HCT116 (cell line): ENCODE data around the gene ZNF512. TPM values are rescaled to one million over a fixed set of nuclear protein-coding genes. Genes with fewer than 3 reads are reported as not detected.

Experiments
- ATAC-seq: fragments of 200-7000 bp; cut with Tn5 transposase; 2 replicates; pipeline ENCODE4 v1.9.1; 2020; ENCODE audit warnings: mild to moderate bottlenecking, moderate library complexity
- BruUV-seq: library from RNA; stranded (reverse); fragments of 400-500 nt; replicated peaks from 2 replicates; lab custom pipeline; 2021; lab: Mats Ljungman, UMichigan
- CTCF ChIA-PET: fragments of 300-600 bp; sonication (Branson Sonifier 250); formaldehyde crosslinking; loops from one replicate; lab custom pipeline; 2021; ENCODE audit warnings: antibody characterized with exemption; lab: Charles Lee
- POLR2A ChIA-PET: fragments of 300-600, 350-600 bp; sonication (Branson Sonifier 250); formaldehyde crosslinking; loops from one replicate; lab custom pipeline; 2021; ENCODE audit warnings: antibody characterized with exemption; lab: Charles Lee
- RAD21 ChIA-PET, 2 experiments: fragments of 300-600 bp; sonication (Branson Sonifier 250); formaldehyde crosslinking; loops; one replicate each; lab custom pipeline; 2023; ENCODE audit warnings: low total read pairs in 2 of 2; ENCODE audit not compliant: uncharacterized antibody in 2 of 2, unreplicated experiment in 2 of 2, low non-redundant PET in 1 of 2; lab: Charles Lee
- DNase-seq: peaks from one replicate; pipeline ENCODE4 v3.0.0-alpha.2; 2010; ENCODE audit warnings: low read depth, low spot score
- H2AFZ ChIP-seq: fragments of 200-600 bp; shearing (Covaris generic), sonication (generic); 2 replicates; pipeline ENCODE4 v1.6.1; 2017; ENCODE audit warnings: low read depth, mixed run types, mixed read lengths, antibody characterized with exemption, low read length; ENCODE audit not compliant: poor library complexity, severe bottlenecking
- H3K27ac ChIP-seq: 2 replicates; pipeline ENCODE4 v1.5.1; 2012; ENCODE audit warnings: low read depth, low read length
- H3K27me3 ChIP-seq: fragments of 200-600 bp; sonication (generic); 2 replicates; pipeline ENCODE4 v1.6.1; 2016; ENCODE audit warnings: mixed run types, low read length, mixed read lengths; ENCODE audit not compliant: insufficient read depth
- H3K36me3 ChIP-seq, 2 experiments: fragments of 200-500 bp in 1 of 2; fragments of 200-600 bp in 1 of 2; sonication (Bioruptor generic) in 1 of 2; sonication (generic) in 1 of 2; 2 replicates each; pipeline versions ENCODE4 v1.5.1 to v1.6.1; 2014 to 2016; ENCODE audit warnings: low read length in 2 of 2, inconsistent platforms in 1 of 2, mixed read lengths in 1 of 2, mixed run types in 1 of 2; ENCODE audit not compliant: insufficient read depth in 2 of 2, control insufficient read depth in 1 of 2
- H3K4me1 ChIP-seq, 2 experiments: fragments of 200-600 bp in 1 of 2; sonication (generic) in 1 of 2; 2 replicates each; pipeline versions ENCODE4 v1.5.1 to v1.6.1; 2012 to 2017; ENCODE audit warnings: low read length in 2 of 2, inconsistent platforms in 1 of 2, mild to moderate bottlenecking in 1 of 2, mixed read lengths in 1 of 2, mixed run types in 1 of 2, moderate library complexity in 1 of 2; ENCODE audit not compliant: insufficient read depth in 2 of 2, control insufficient read depth in 1 of 2
- H3K4me2 ChIP-seq: fragments of 200-600 bp; sonication (generic); 2 replicates; pipeline ENCODE4 v1.6.1; 2017; ENCODE audit warnings: mixed run types, low read length, mixed read lengths
- H3K4me3 ChIP-seq, 2 experiments: fragments of 200-600 bp in 1 of 2; sonication (generic) in 1 of 2; replicated peaks in 1 of 2; 2 replicates each; pipeline ENCODE4 v1.5.1; 2011 to 2016; ENCODE audit warnings: low read length in 2 of 2, control low read depth in 1 of 2, low read depth in 1 of 2, mild to moderate bottlenecking in 1 of 2, mixed read lengths in 1 of 2, mixed run types in 1 of 2
- H3K79me2 ChIP-seq: fragments of 200-600 bp; sonication (generic); 2 replicates; pipeline ENCODE4 v1.6.1; 2017; ENCODE audit warnings: mild to moderate bottlenecking, mixed run types, low read length, moderate library complexity, mixed read lengths; ENCODE audit not compliant: insufficient read depth
- H3K9ac ChIP-seq: fragments of 200-600 bp; sonication (generic); 2 replicates; pipeline ENCODE4 v1.6.1; 2016; ENCODE audit warnings: low read length, mixed read lengths
- H3K9me2 ChIP-seq: fragments of 200-600 bp; sonication (generic), shearing (Covaris generic); 2 replicates; pipeline ENCODE4 v1.6.1; 2017; ENCODE audit warnings: mixed run types, mild to moderate bottlenecking, moderate library complexity; ENCODE audit not compliant: insufficient read depth
- H3K9me3 ChIP-seq, 2 experiments: fragments of 200-500 bp in 1 of 2; fragments of 200-600 bp in 1 of 2; sonication (Bioruptor generic) in 1 of 2; sonication (generic) in 1 of 2; 2 replicates each; pipeline ENCODE4 v1.6.1; 2014 to 2017; ENCODE audit warnings: low read length in 2 of 2, mixed read lengths in 2 of 2, inconsistent platforms in 1 of 2, low read depth in 1 of 2, mild to moderate bottlenecking in 1 of 2, mixed run types in 1 of 2, moderate library complexity in 1 of 2; ENCODE audit not compliant: control insufficient read depth in 1 of 2, insufficient read depth in 1 of 2
- H4K20me1 ChIP-seq: fragments of 200-600 bp; sonication (generic), shearing (Covaris generic); 2 replicates; pipeline ENCODE4 v1.6.1; 2017; ENCODE audit warnings: mixed run types, mild to moderate bottlenecking, moderate library complexity; ENCODE audit not compliant: insufficient read depth
- CEBPB ChIP-seq: IDR thresholded peaks from 2 replicates; pipeline ENCODE4 v1.6.1; 2012; ENCODE audit warnings: low read depth
- EGR1 ChIP-seq: IDR thresholded peaks from 2 replicates; pipeline ENCODE4 v1.6.1; 2012; ENCODE audit warnings: low read depth
- EZH2 ChIP-seq: fragments of 200-600 bp; sonication (generic); IDR thresholded peaks from 2 replicates; pipeline ENCODE4 v1.6.1; 2017; ENCODE audit warnings: antibody characterized with exemption, mixed run types
- EZH2phosphoT487 ChIP-seq: fragments of 200-600 bp; IDR thresholded peaks from 2 replicates; pipeline ENCODE4 v1.6.1; 2018; ENCODE audit warnings: antibody characterized with exemption, borderline replicate concordance
- FOSL1 ChIP-seq: IDR thresholded peaks from 2 replicates; pipeline ENCODE4 v1.6.1; 2012; ENCODE audit warnings: low read depth
- JUND ChIP-seq: IDR thresholded peaks from 2 replicates; pipeline ENCODE4 v1.6.1; 2012
- POLR2A ChIP-seq: IDR thresholded peaks from 2 replicates; pipeline ENCODE4 v1.7.0; 2011; ENCODE audit warnings: borderline replicate concordance; ENCODE audit not compliant: insufficient read depth, insufficient read length; ENCODE audit errors: extremely low read depth
- POLR2AphosphoS5 ChIP-seq: IDR thresholded peaks from 2 replicates; pipeline ENCODE4 v1.6.1; 2011; ENCODE audit warnings: mild to moderate bottlenecking, low read depth, low read length, moderate library complexity
- SIN3A ChIP-seq: IDR thresholded peaks from 2 replicates; pipeline ENCODE4 v1.6.1; 2012; ENCODE audit warnings: low read depth
- SP1 ChIP-seq: IDR thresholded peaks from 2 replicates; pipeline ENCODE4 v1.6.1; 2012; ENCODE audit warnings: low read depth
- SRF ChIP-seq: IDR thresholded peaks from 2 replicates; pipeline ENCODE4 v1.6.1; 2012; ENCODE audit warnings: low read depth
- TCF7L2 ChIP-seq: IDR thresholded peaks from 2 replicates; pipeline ENCODE4 v1.7.0; 2011; ENCODE audit warnings: borderline replicate concordance, inconsistent platforms; ENCODE audit not compliant: insufficient read depth, insufficient read length; ENCODE audit errors: extremely low read depth
- YY1 ChIP-seq: IDR thresholded peaks from 2 replicates; pipeline ENCODE4 v1.6.1; 2011; ENCODE audit warnings: low read length, low read depth, moderate library complexity, mild to moderate bottlenecking; ENCODE audit not compliant: insufficient replicate concordance; ENCODE audit errors: extremely low read depth
- ZFX ChIP-seq: fragments of 450-650 bp; IDR thresholded peaks from 2 replicates; pipeline ENCODE4 v1.6.1; 2017
- ZNF274 ChIP-seq: fragments of 200-500 bp; sonication (Bioruptor generic); IDR thresholded peaks from 2 replicates; pipeline ENCODE4 v1.6.1; 2014; ENCODE audit warnings: mild to moderate bottlenecking, low read depth, low read length, inconsistent platforms
- intact Hi-C: fragments of 100-400 bp; cut with micrococcal nuclease; formaldehyde crosslinking; loops from 2 replicates; pipeline ENCODE4 v1.10.0; 2022
- total RNA-seq: library from RNA; stranded (reverse); gene quantifications from one replicate; pipeline ENCODE4 v1.2.1, GENCODE V29; 2021; ENCODE audit not compliant: unreplicated experiment
- TF ChIP-seq, protein P1 (sequence below): IDR thresholded peaks from 2 replicates; pipeline ENCODE4 v1.6.1; 2012; ENCODE audit warnings: low read depth
- TF ChIP-seq, protein P2 (sequence below): IDR thresholded peaks from 2 replicates; pipeline ENCODE4 v1.6.1; 2011; ENCODE audit warnings: mild to moderate bottlenecking, low read length, moderate library complexity; ENCODE audit not compliant: insufficient replicate concordance; ENCODE audit errors: extremely low read depth
- TF ChIP-seq, protein P3 (sequence below): IDR thresholded peaks from 2 replicates; pipeline ENCODE4 v1.6.1; 2012
- TF ChIP-seq, protein P4 (sequence below): IDR thresholded peaks from 2 replicates; pipeline ENCODE4 v1.6.1; 2012
- TF ChIP-seq, protein P5 (sequence below), 3 experiments: fragments of 200-600 bp in 1 of 3; sonication (generic) in 1 of 3; IDR thresholded peaks in 2 of 3; conservative IDR thresholded peaks in 1 of 3; 2 replicates each; pipeline ENCODE4 v1.5.1; 2012 to 2017; ENCODE audit warnings: low read depth in 2 of 3, low read length in 2 of 3, antibody characterized with exemption in 1 of 3, borderline replicate concordance in 1 of 3, control low read depth in 1 of 3, mild to moderate bottlenecking in 1 of 3, mixed read lengths in 1 of 3, mixed run types in 1 of 3, moderate library complexity in 1 of 3; ENCODE audit not compliant: insufficient read depth in 1 of 3

ZNF512 gene
- total RNA-seq, 1 experiment from 2014 or later: 33.0 TPM

DNA sequence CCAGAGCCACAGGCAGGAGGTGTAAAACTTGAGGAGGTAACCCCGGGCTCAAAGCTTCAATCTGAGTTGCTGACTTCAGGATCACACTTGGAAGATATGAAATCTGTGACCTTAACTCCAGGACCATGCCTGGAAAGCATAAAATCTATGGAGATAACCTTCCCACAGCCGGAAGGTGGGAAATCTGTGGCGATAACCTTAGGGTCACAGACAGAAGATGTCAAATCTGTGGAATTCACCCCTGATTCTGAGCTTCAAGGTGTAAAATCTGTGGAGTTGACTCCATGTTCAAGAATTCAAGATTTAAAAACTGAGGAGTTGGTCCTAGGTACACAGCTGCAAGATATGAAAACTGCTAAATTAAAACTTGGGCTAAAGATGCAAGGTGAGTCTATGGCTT, 11.6 kb upstream of the ZNF512 start:
- ChIA-PET POLR2A (no interaction called here), RAD21 (no interaction called here), CTCF (no interaction called here)
- H3K4me2 ChIP-seq: no peak overlapping the region
- no peak overlapping the region for H3K4me3 ChIP-seq
- H3K4me1 ChIP-seq: no peaks in the 10 kb centered on the region
- TF ChIP-seq, protein P1, sequence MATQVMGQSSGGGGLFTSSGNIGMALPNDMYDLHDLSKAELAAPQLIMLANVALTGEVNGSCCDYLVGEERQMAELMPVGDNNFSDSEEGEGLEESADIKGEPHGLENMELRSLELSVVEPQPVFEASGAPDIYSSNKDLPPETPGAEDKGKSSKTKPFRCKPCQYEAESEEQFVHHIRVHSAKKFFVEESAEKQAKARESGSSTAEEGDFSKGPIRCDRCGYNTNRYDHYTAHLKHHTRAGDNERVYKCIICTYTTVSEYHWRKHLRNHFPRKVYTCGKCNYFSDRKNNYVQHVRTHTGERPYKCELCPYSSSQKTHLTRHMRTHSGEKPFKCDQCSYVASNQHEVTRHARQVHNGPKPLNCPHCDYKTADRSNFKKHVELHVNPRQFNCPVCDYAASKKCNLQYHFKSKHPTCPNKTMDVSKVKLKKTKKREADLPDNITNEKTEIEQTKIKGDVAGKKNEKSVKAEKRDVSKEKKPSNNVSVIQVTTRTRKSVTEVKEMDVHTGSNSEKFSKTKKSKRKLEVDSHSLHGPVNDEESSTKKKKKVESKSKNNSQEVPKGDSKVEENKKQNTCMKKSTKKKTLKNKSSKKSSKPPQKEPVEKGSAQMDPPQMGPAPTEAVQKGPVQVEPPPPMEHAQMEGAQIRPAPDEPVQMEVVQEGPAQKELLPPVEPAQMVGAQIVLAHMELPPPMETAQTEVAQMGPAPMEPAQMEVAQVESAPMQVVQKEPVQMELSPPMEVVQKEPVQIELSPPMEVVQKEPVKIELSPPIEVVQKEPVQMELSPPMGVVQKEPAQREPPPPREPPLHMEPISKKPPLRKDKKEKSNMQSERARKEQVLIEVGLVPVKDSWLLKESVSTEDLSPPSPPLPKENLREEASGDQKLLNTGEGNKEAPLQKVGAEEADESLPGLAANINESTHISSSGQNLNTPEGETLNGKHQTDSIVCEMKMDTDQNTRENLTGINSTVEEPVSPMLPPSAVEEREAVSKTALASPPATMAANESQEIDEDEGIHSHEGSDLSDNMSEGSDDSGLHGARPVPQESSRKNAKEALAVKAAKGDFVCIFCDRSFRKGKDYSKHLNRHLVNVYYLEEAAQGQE: no peak
- TF ChIP-seq POLR2A (no peak), YY1 (no peak), EGR1 (no peak), EZH2phosphoT487 (no peak), FOSL1 (no peak), ZNF274 (no peak), JUND (no peak), CEBPB (no peak), POLR2AphosphoS5 (no peak), TCF7L2 (no peak), SP1 (no peak), SIN3A (no peak), ZFX (no peak), SRF (no peak), EZH2 (no peak)
- TF ChIP-seq, protein P2, sequence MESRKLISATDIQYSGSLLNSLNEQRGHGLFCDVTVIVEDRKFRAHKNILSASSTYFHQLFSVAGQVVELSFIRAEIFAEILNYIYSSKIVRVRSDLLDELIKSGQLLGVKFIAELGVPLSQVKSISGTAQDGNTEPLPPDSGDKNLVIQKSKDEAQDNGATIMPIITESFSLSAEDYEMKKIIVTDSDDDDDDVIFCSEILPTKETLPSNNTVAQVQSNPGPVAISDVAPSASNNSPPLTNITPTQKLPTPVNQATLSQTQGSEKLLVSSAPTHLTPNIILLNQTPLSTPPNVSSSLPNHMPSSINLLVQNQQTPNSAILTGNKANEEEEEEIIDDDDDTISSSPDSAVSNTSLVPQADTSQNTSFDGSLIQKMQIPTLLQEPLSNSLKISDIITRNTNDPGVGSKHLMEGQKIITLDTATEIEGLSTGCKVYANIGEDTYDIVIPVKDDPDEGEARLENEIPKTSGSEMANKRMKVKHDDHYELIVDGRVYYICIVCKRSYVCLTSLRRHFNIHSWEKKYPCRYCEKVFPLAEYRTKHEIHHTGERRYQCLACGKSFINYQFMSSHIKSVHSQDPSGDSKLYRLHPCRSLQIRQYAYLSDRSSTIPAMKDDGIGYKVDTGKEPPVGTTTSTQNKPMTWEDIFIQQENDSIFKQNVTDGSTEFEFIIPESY: no peak
- TF ChIP-seq, protein P3, sequence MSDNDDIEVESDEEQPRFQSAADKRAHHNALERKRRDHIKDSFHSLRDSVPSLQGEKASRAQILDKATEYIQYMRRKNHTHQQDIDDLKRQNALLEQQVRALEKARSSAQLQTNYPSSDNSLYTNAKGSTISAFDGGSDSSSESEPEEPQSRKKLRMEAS: no peak
- TF ChIP-seq, protein P4, sequence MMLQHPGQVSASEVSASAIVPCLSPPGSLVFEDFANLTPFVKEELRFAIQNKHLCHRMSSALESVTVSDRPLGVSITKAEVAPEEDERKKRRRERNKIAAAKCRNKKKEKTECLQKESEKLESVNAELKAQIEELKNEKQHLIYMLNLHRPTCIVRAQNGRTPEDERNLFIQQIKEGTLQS: no peak
- TF ChIP-seq, protein P5, sequence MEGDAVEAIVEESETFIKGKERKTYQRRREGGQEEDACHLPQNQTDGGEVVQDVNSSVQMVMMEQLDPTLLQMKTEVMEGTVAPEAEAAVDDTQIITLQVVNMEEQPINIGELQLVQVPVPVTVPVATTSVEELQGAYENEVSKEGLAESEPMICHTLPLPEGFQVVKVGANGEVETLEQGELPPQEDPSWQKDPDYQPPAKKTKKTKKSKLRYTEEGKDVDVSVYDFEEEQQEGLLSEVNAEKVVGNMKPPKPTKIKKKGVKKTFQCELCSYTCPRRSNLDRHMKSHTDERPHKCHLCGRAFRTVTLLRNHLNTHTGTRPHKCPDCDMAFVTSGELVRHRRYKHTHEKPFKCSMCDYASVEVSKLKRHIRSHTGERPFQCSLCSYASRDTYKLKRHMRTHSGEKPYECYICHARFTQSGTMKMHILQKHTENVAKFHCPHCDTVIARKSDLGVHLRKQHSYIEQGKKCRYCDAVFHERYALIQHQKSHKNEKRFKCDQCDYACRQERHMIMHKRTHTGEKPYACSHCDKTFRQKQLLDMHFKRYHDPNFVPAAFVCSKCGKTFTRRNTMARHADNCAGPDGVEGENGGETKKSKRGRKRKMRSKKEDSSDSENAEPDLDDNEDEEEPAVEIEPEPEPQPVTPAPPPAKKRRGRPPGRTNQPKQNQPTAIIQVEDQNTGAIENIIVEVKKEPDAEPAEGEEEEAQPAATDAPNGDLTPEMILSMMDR (IDR thresholded peaks at IDR 0.05 in 2 of 3, conservative IDR thresholded peaks at IDR 0.05 in 1 of 3; ENCODE audit: borderline replicate concordance in 1 of 3, insufficient read depth in 1 of 3, low read depth in 2 of 3, low read length in 2 of 3): no peak
- H3K27me3 ChIP-seq: peaks cover 8% of the 10 kb centered on the region; the same call in 1 of the 2 replicates
- H2AFZ ChIP-seq: no peak overlapping the region
- H4K20me1 ChIP-seq: no peaks in the 10 kb centered on the region
- DNase-seq: no peak
- H3K9ac ChIP-seq: no peak overlapping the region
- ATAC-seq: no peak
- no peaks in the 10 kb centered on the region for H3K9me3 ChIP-seq
- BruUV-seq: no TSS peak
- H3K36me3 ChIP-seq: no peaks in the 10 kb centered on the region
- intact Hi-C loops: no loop called here
- no peaks in the 10 kb centered on the region for H3K9me2 ChIP-seq
- no peak overlapping the region for H3K27ac ChIP-seq
- H3K79me2 ChIP-seq: no peaks in the 10 kb centered on the region
